H1 (cell line): Measurements from ENCODE around the gene ARMC9. TPM values are rescaled to one million over a fixed set of nuclear protein-coding genes. Genes with fewer than 3 reads are reported as not detected.

Experiments used
- CTCF ChIA-PET: fragments of 300-600 bp; sonication (Branson Sonifier 250); formaldehyde crosslinking; loops from one replicate; lab custom pipeline; 2021; ENCODE audit not compliant: partially characterized antibody; lab: Charles Lee
- POLR2A ChIA-PET: fragments of 300-600 bp; sonication (Branson Sonifier 250); formaldehyde crosslinking; loops from one replicate; lab custom pipeline; 2021; ENCODE audit warnings: inconsistent platforms; ENCODE audit not compliant: partially characterized antibody; lab: Charles Lee
- DNase-seq, 2 experiments: peaks; one replicate each; pipeline versions ENCODE4 v3.0.0 to v3.0.0-alpha.2; 2010 to 2022; ENCODE audit warnings: low spot score in 2 of 2, low read depth in 1 of 2, mixed read lengths in 1 of 2
- FAIRE-seq: peaks from 2 replicates; lab custom pipeline; 2011; peaks lifted over from hg19 to GRCh38; lab: Jason Lieb, UNC
- H2AFZ ChIP-seq: 2 replicates; pipeline ENCODE4 v1.8.1; 2012; ENCODE audit warnings: low read length, inconsistent platforms
- H2AK5ac ChIP-seq: 2 replicates; pipeline ENCODE4 v1.6.1; 2013; ENCODE audit warnings: low read depth, low read length
- H2BK120ac ChIP-seq: replicated peaks from 2 replicates; pipeline ENCODE3; 2013; ENCODE audit warnings: low read depth, low read length, inconsistent platforms
- H2BK12ac ChIP-seq: 2 replicates; pipeline ENCODE4 v1.6.1; 2013; ENCODE audit warnings: low read depth, low read length
- H2BK15ac ChIP-seq: 2 replicates; pipeline ENCODE4 v1.6.1; 2013; ENCODE audit warnings: low read length
- H2BK20ac ChIP-seq: 2 replicates; pipeline ENCODE4 v1.6.1; 2013; ENCODE audit warnings: low read length
- H2BK5ac ChIP-seq: 2 replicates; pipeline ENCODE4 v1.6.1; 2013; ENCODE audit warnings: low read depth, low read length
- H3K14ac ChIP-seq: 2 replicates; pipeline ENCODE4 v1.6.1; 2013; ENCODE audit warnings: inconsistent platforms; ENCODE audit not compliant: insufficient read length
- H3K18ac ChIP-seq: 2 replicates; pipeline ENCODE4 v1.6.1; 2013; ENCODE audit warnings: low read length; ENCODE audit errors: extremely low read depth
- H3K23ac ChIP-seq: 2 replicates; pipeline ENCODE4 v1.6.1; 2013; ENCODE audit warnings: inconsistent platforms; ENCODE audit not compliant: insufficient read length
- H3K23me2 ChIP-seq: 2 replicates; pipeline ENCODE4 v1.6.1; 2013; ENCODE audit warnings: low read depth, low read length
- H3K27ac ChIP-seq: 2 replicates; pipeline ENCODE4 v1.6.1; 2011; ENCODE audit warnings: low read depth, low read length, inconsistent platforms
- H3K27me3 ChIP-seq, 4 experiments: replicated peaks in 1 of 4; 1 replicate in 1 of 4; 2 replicates in 3 of 4; pipeline versions ENCODE4 v1.6.1 to v1.8.1; 2011 to 2013; ENCODE audit warnings: low read length in 3 of 4, mild to moderate bottlenecking in 3 of 4, inconsistent platforms in 2 of 4, mixed read lengths in 2 of 4, moderate library complexity in 1 of 4; ENCODE audit not compliant: control insufficient read depth in 3 of 4, insufficient read depth in 3 of 4; ENCODE audit errors: extremely low read depth in 1 of 4
- H3K36me3 ChIP-seq, 4 experiments: 2 replicates each; pipeline versions ENCODE4 v1.6.1 to v1.8.1; 2011 to 2013; ENCODE audit warnings: mild to moderate bottlenecking in 4 of 4, low read length in 3 of 4, moderate library complexity in 2 of 4, control low read depth in 1 of 4, inconsistent platforms in 1 of 4; ENCODE audit not compliant: insufficient read depth in 4 of 4, control insufficient read depth in 2 of 4
- H3K4ac ChIP-seq: replicated peaks from 2 replicates; pipeline ENCODE3; 2013; ENCODE audit warnings: low read length, low read depth, mixed read lengths, inconsistent platforms; ENCODE audit not compliant: insufficient read length
- H3K4me1 ChIP-seq, 4 experiments: replicated peaks in 1 of 4; 1 replicate in 1 of 4; 2 replicates in 3 of 4; pipeline versions ENCODE4 v1.6.1 to v1.8.1; 2011 to 2013; ENCODE audit warnings: low read length in 3 of 4, inconsistent platforms in 2 of 4, mixed read lengths in 1 of 4; ENCODE audit not compliant: insufficient read depth in 4 of 4, control insufficient read depth in 3 of 4
- H3K4me2 ChIP-seq, 2 experiments: 2 replicates each; pipeline versions ENCODE4 v1.6.1 to v1.8.1; 2011 to 2013; ENCODE audit warnings: low read depth in 2 of 2, low read length in 2 of 2, control low read depth in 1 of 2, inconsistent platforms in 1 of 2, mild to moderate bottlenecking in 1 of 2; ENCODE audit not compliant: insufficient read depth in 1 of 2
- H3K4me3 ChIP-seq, 4 experiments: fragments of 200-600, 300-600 bp in 1 of 4; sonication (generic), shearing (Covaris generic), sonication (Bioruptor Twin) in 1 of 4; 2 replicates each; pipeline versions ENCODE4 v1.5.1 to v1.8.1; 2011 to 2016; ENCODE audit warnings: low read length in 4 of 4, low read depth in 3 of 4, control low read depth in 2 of 4, inconsistent platforms in 2 of 4, mild to moderate bottlenecking in 2 of 4, mixed read lengths in 1 of 4, moderate library complexity in 1 of 4; ENCODE audit not compliant: insufficient read depth in 2 of 4; ENCODE audit errors: extremely low read depth in 1 of 4
- H3K56ac ChIP-seq: replicated peaks from 2 replicates; pipeline ENCODE3; 2013; ENCODE audit warnings: low read depth, mild to moderate bottlenecking, mixed read lengths, low read length, inconsistent platforms; ENCODE audit not compliant: insufficient read length
- H3K79me1 ChIP-seq: 2 replicates; pipeline ENCODE4 v1.6.1; 2013; ENCODE audit warnings: low read depth, low read length, control low read depth
- H3K79me2 ChIP-seq, 2 experiments: 2 replicates each; pipeline versions ENCODE4 v1.6.1 to v1.8.1; 2012 to 2013; ENCODE audit warnings: low read length in 2 of 2, mild to moderate bottlenecking in 2 of 2, inconsistent platforms in 1 of 2; ENCODE audit not compliant: insufficient read depth in 2 of 2, control insufficient read depth in 1 of 2
- H3K9ac ChIP-seq, 4 experiments: replicated peaks in 1 of 4; 1 replicate in 1 of 4; 2 replicates in 3 of 4; pipeline versions ENCODE4 v1.6.1 to v1.8.1; 2011 to 2013; ENCODE audit warnings: low read depth in 3 of 4, low read length in 3 of 4, control low read depth in 2 of 4, mild to moderate bottlenecking in 2 of 4, moderate library complexity in 2 of 4, inconsistent platforms in 1 of 4; ENCODE audit errors: extremely low read depth in 1 of 4
- H3K9me3 ChIP-seq, 2 experiments: 2 replicates each; pipeline versions ENCODE4 v1.6.1 to v1.8.1; 2012 to 2013; ENCODE audit warnings: mild to moderate bottlenecking in 2 of 2, moderate library complexity in 2 of 2, control low read depth in 1 of 2, inconsistent platforms in 1 of 2, low read depth in 1 of 2, low read length in 1 of 2, mixed read lengths in 1 of 2; ENCODE audit not compliant: insufficient read depth in 2 of 2
- H4K20me1 ChIP-seq, 2 experiments: replicated peaks in 1 of 2; 2 replicates each; pipeline versions ENCODE3 to v1.8.1; 2011 to 2013; ENCODE audit warnings: inconsistent platforms in 2 of 2, low read length in 2 of 2, mild to moderate bottlenecking in 1 of 2; ENCODE audit not compliant: insufficient read depth in 2 of 2, control insufficient read depth in 1 of 2
- H4K5ac ChIP-seq: 2 replicates; pipeline ENCODE4 v1.6.1; 2013; ENCODE audit warnings: low read length, low read depth, mixed read lengths, inconsistent platforms; ENCODE audit not compliant: insufficient read length
- H4K8ac ChIP-seq: 2 replicates; pipeline ENCODE4 v1.8.0; 2013; ENCODE audit warnings: mild to moderate bottlenecking, moderate library complexity, low read length, inconsistent platforms; ENCODE audit not compliant: insufficient read depth; ENCODE audit errors: extremely low read depth
- H4K91ac ChIP-seq: replicated peaks from 2 replicates; pipeline ENCODE3; 2013; ENCODE audit warnings: low read length, mixed read lengths, inconsistent platforms; ENCODE audit not compliant: insufficient read length
- CBX5 ChIP-seq: fragments of 300-800, 300-1000 bp; sonication (generic); IDR thresholded peaks from 2 replicates; pipeline ENCODE4 v1.7.1; 2016; ENCODE audit warnings: antibody characterized with exemption, low read length, low read depth
- CHD1 ChIP-seq: IDR thresholded peaks from 2 replicates; pipeline ENCODE4 v1.6.1; 2012; ENCODE audit warnings: low read depth, low read length, improper control_type of control experiment
- CTBP2 ChIP-seq: IDR thresholded peaks from 2 replicates; pipeline ENCODE4 v1.7.0; 2011; ENCODE audit warnings: borderline replicate concordance, mild to moderate bottlenecking, moderate library complexity, mixed read lengths, low read length; ENCODE audit not compliant: insufficient read depth, insufficient read length
- HDAC2 ChIP-seq, 2 experiments: fragments of 300-600 bp in 1 of 2; sonication (generic) in 1 of 2; IDR thresholded peaks; 2 replicates each; pipeline ENCODE4 v1.6.1; 2011 to 2012; ENCODE audit warnings: low read depth in 2 of 2, low read length in 2 of 2, mild to moderate bottlenecking in 2 of 2, moderate library complexity in 2 of 2, borderline replicate concordance in 1 of 2, inconsistent platforms in 1 of 2
- JUN ChIP-seq: IDR thresholded peaks from 2 replicates; pipeline ENCODE4 v1.6.1; 2011; ENCODE audit warnings: low read depth, mild to moderate bottlenecking, improper control_type of control experiment, low read length
- NANOG ChIP-seq: IDR thresholded peaks from 2 replicates; pipeline ENCODE4 v1.6.1; 2011; ENCODE audit warnings: low read length, low read depth, mild to moderate bottlenecking, inconsistent platforms; ENCODE audit not compliant: insufficient read depth, poor library complexity, severe bottlenecking
- SP1 ChIP-seq: IDR thresholded peaks from 2 replicates; pipeline ENCODE4 v1.6.1; 2011; ENCODE audit warnings: low read depth, low read length
- SP4 ChIP-seq: IDR thresholded peaks from 2 replicates; pipeline ENCODE4 v1.6.1; 2012; ENCODE audit warnings: low read length, inconsistent platforms
- WGBS, 2 experiments: shearing (Covaris generic) in 1 of 2; methylation state at CpG; one replicate each; pipeline versions ENCODE4 v1.1.6 to v1.1.7; 2013 to 2015; ENCODE audit warnings: low lambda C conversion rate in 2 of 2, mixed read lengths in 2 of 2, inconsistent platforms in 1 of 2, low coverage in 1 of 2, missing lambda C conversion rate in 1 of 2; ENCODE audit not compliant: insufficient replicate concordance in 2 of 2, insufficient coverage in 1 of 2, insufficient read length in 1 of 2; ENCODE audit errors: extremely low coverage in 1 of 2, missing lambda C conversion rate in 1 of 2; 5-methylcytosine and 5-hydroxymethylcytosine counted together
- polyA plus RNA-seq, 7 experiments: library from polyadenylated mRNA; depleted of rRNA in 3 of 7; stranded (reverse) in 5 of 7; unstranded in 2 of 7; fragments of >200 nt in 5 of 7; fragments of 200-250 nt in 2 of 7; gene quantifications; 1 replicate in 5 of 7; 2 replicates in 1 of 7; 4 replicates in 1 of 7; pipeline versions ENCODE4 v1.2.1 to v1.2.3, GENCODE V29; 2011 to 2013; ENCODE audit warnings: missing spikeins in 2 of 7, mixed read lengths in 2 of 7
- total RNA-seq: library from RNA; stranded (reverse); fragmentation: NEBNext Ultra II Directional; extraction: Animal tissue kit (Norgen Biotek cat#: 25700); gene quantifications from 2 replicates; pipeline ENCODE4 v1.2.1, GENCODE V29; 2021

Gene ARMC9
- total and polyA plus RNA-seq, 2 of the 8 experiments (the other 6 are each of a cell fraction or from before 2014, with no cell fraction given), result 23.2 to 36.1 TPM

GRCh38 chr2:231246171-231246842, 47.9 kb downstream of the ARMC9 start:
- ChIA-PET POLR2A (interaction anchor here (0.6 to 3.7 kb wide), 5 partner anchors 10 to 481 kb away, joined by 3 to 13 read pairs (median 3); no protein-coding TSS in a partner anchor), CTCF (interaction anchor here (0.7 to 12.3 kb wide), 11 partner anchors 18 to 180 kb away, joined by 3 to 78 read pairs (median 4); no protein-coding TSS in a partner anchor)
- Histone ChIP-seq H2BK12ac (no peak overlapping the region), H3K79me1 (no peaks in the 10 kb centered on the region), H4K20me1 (peaks cover 0 to 2% of the 10 kb centered on the region in 2 experiments), H3K18ac (no peak overlapping the region), H2BK5ac (no peak overlapping the region), H3K27me3 (no peaks in the 10 kb centered on the region), H3K4ac (no peak overlapping the region), H4K5ac (no peak overlapping the region), H3K4me2 (no peak overlapping the region), H3K9me3 (no peaks in the 10 kb centered on the region), H3K4me1 (peaks cover 0 to 3% (median 0%) of the 10 kb centered on the region in 4 experiments; a peak in 2 of 7 replicates), H3K9ac (no peak overlapping the region), H2BK120ac (no peak overlapping the region), H3K14ac (no peak overlapping the region), H3K27ac (no peak overlapping the region), H4K91ac (no peak overlapping the region), H2AK5ac (no peak overlapping the region), H2BK20ac (no peak overlapping the region), H3K23me2 (no peaks in the 10 kb centered on the region), H2BK15ac (no peak overlapping the region), H3K79me2 (no peaks in the 10 kb centered on the region), H4K8ac (no peak overlapping the region), H3K56ac (no peak overlapping the region), H3K4me3 (no peak overlapping the region), H2AFZ (no peak overlapping the region), H3K23ac (no peak overlapping the region), H3K36me3 (peaks cover 0 to 8% (median 0%) of the 10 kb centered on the region in 4 experiments; a peak in 3 of 8 replicates)
- WGBS, 2 experiments, result 89% methylated on average over 7 of the region's 7 CpGs; no CpG with 5 or more reads in 1 of the 2 experiments
- FAIRE-seq (no peak), DNase-seq (no peak)
- TF ChIP-seq CHD1 (no peak), HDAC2 (IDR thresholded peaks at IDR 0.05; ENCODE audit: borderline replicate concordance in 1 of 2, low read depth in 2 of 2, low read length in 2 of 2) (no peak), CBX5 (no peak), CTBP2 (no peak), JUN (no peak), SP4 (no peak), SP1 (no peak), NANOG (no peak)
